HG03066 (cell line): ENCODE measurements around the gene PPFIBP1.
"Not testable (repeated sequence)": the region's sequence is repeated elsewhere in the genome, so short reads cannot be mapped to it uniquely, and the experiment has no call there.

Experiments
- ATAC-seq: cut with Tn5 transposase; IDR thresholded peaks from one replicate; pipeline ENCODE4 v1.9.1; 2021; ENCODE audit warnings: low read depth; ENCODE audit not compliant: unreplicated experiment

PPFIBP1 gene

GRCh38 chr12:27734321-27734720 lies 210.3 kb downstream of the PPFIBP1 start:
- not testable (repeated sequence) for ATAC-seq

GRCh38 chr12:27743601-27744000 lies 219.6 kb downstream of the PPFIBP1 start:
- ATAC-seq = no peak
